ENCODE results near the gene DRAP1.

DRAP1 gene

DNA sequence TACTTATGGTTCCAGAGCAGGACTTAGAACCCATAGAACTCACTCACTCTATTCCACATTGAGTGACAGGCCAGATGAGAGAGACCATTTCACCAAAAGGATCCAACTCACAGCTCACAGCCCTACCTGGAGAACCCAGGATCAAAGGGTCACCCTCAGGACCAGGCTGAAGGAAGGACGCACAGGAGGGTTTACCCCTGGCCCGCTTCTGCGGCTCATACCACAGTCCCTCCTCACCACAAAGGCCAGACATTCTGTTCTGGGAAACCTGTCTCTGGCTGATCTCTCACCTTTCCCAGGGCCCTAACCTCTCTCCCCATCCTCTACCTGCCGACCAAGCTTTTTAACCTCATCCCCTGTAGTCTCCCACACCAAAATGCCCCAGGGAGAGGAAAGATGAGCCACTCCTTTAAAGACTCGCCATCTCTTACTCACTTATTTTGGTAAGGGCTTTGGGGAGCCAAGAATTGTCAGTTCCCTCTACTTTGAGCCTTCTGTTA, 23.7 kb upstream of the DRAP1 start:
- Histone ChIP-seq H3K27me3 (ENCODE audit: insufficient read depth, insufficient read length) (peaks cover 19% of the 10 kb centered on the region), H3K4me1 (ENCODE audit: insufficient read depth, insufficient read length) (peaks cover 11% of the 10 kb centered on the region), H3K4me3 (ENCODE audit: insufficient read length, low read depth) (no peak overlapping the region), H3K9ac (ENCODE audit: insufficient read length, low read depth) (no peak overlapping the region), H3K9me3 (ENCODE audit: insufficient read depth, low read length) (no peaks in the 10 kb centered on the region), H3K36me3 (ENCODE audit: insufficient read depth, insufficient read length, low read length) (peaks cover 66% of the 10 kb centered on the region)
- TF ChIP-seq ZNF274 (IDR thresholded peaks at IDR 0.05; ENCODE audit: low read depth, low read length) (no peak), SUZ12 (IDR thresholded peaks at IDR 0.05; ENCODE audit: extremely low read depth, insufficient read depth, insufficient read length) (no peak), YY1 (IDR thresholded peaks at IDR 0.05; ENCODE audit: insufficient read depth, insufficient read length) (no peak)
- DNase-seq (ENCODE audit: low read depth, low spot score) = no peak

DNA sequence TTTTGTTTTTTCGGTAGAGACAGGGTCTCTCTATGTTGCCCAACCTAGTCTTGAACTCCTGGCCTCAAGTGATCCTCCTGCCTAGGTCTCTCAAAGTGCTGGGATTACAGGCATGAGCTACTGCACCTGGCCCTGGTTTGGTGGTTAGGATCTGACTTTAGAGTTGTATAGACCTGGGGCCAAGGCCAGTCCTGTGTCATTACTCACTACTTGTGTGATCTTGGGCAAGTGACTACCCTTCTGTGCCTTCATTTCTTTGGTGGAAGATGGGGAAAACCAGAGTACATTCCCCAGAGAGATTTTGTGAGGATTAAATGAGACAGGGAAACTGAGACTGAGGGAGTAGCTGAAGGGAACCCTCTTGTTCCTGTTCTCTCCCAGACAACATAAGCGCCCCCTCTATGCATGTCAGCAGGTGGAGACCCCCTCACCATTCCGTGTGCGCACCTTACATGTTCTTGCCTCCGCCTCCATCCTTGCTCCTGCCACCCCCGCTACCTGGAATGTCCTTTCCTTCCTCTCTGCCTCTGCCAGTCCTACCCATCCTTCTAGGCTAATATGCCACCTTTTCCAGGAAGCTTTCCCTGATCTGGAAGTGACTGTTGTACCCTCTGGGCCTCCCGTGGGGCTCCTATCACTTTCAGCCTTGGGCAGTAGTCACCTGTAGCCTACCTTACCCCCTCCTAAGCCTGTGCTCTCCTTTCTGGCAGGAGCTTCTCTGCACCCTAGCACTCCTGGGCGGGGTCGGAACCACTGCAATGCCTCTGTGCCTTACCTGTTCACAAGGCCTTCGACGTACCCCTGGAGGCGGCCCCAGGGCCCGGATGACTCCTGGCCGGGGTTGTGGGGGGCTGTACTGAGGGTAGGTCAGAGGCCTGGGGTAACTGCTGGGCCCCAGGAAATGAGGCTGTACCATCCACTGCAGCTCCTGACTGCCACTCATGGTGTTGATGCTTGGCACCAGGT, 22.9 kb upstream of the DRAP1 start:
- no peaks in the 10 kb centered on the region for H3K9me3 ChIP-seq (ENCODE audit: insufficient read depth, low read length)
- H3K36me3 ChIP-seq (ENCODE audit: insufficient read depth, insufficient read length, low read length) = peaks cover 65% of the 10 kb centered on the region
- peaks cover 26% of the 10 kb centered on the region for H3K27me3 ChIP-seq (ENCODE audit: insufficient read depth, insufficient read length)
- H3K9ac ChIP-seq (ENCODE audit: insufficient read length, low read depth) = no peak overlapping the region
- H3K4me3 ChIP-seq (ENCODE audit: insufficient read length, low read depth) = no peak overlapping the region
- peaks cover 11% of the 10 kb centered on the region for H3K4me1 ChIP-seq (ENCODE audit: insufficient read depth, insufficient read length)
- no peak for TF ChIP-seq YY1 (IDR thresholded peaks at IDR 0.05; ENCODE audit: insufficient read depth, insufficient read length)
- no peak for TF ChIP-seq ZNF274 (IDR thresholded peaks at IDR 0.05; ENCODE audit: low read depth, low read length)
- TF ChIP-seq SUZ12 (IDR thresholded peaks at IDR 0.05; ENCODE audit: extremely low read depth, insufficient read depth, insufficient read length) = no peak
- DNase-seq (ENCODE audit: low read depth, low spot score) = no peak

DNA sequence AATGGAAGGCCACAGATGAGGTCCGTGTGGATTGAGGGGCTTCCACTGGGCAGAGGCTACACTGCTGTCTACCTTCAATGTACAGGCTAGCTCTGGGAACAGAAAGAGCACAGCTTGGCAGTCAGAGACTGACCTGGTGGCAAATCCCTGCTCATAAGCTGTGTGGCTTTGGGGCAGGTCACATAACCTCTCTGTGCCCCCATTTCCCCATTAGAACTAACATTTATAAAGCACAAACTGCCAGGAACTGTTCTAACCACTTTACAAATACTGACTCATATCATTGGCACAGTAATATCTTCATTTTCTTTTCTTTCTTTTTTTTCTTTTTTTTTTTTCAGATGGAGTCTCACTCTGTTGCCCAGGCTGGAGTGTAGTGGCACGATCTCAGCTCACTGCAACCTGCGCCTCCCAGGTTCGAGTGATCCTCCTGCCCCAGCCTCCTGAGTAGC, 22.2 kb upstream of the DRAP1 start:
- Histone ChIP-seq H3K4me3 (ENCODE audit: insufficient read length, low read depth) (no peak overlapping the region), H3K4me1 (ENCODE audit: insufficient read depth, insufficient read length) (peaks cover 11% of the 10 kb centered on the region), H3K36me3 (ENCODE audit: insufficient read depth, insufficient read length, low read length) (peaks cover 58% of the 10 kb centered on the region), H3K27me3 (ENCODE audit: insufficient read depth, insufficient read length) (peaks cover 32% of the 10 kb centered on the region), H3K9me3 (ENCODE audit: insufficient read depth, low read length) (no peaks in the 10 kb centered on the region), H3K9ac (ENCODE audit: insufficient read length, low read depth) (no peak overlapping the region)
- no peak for TF ChIP-seq YY1 (IDR thresholded peaks at IDR 0.05; ENCODE audit: insufficient read depth, insufficient read length)
- no peak for TF ChIP-seq SUZ12 (IDR thresholded peaks at IDR 0.05; ENCODE audit: extremely low read depth, insufficient read depth, insufficient read length)
- TF ChIP-seq ZNF274 (IDR thresholded peaks at IDR 0.05; ENCODE audit: low read depth, low read length) = no peak
- no peak for DNase-seq (ENCODE audit: low read depth, low spot score)

DNA sequence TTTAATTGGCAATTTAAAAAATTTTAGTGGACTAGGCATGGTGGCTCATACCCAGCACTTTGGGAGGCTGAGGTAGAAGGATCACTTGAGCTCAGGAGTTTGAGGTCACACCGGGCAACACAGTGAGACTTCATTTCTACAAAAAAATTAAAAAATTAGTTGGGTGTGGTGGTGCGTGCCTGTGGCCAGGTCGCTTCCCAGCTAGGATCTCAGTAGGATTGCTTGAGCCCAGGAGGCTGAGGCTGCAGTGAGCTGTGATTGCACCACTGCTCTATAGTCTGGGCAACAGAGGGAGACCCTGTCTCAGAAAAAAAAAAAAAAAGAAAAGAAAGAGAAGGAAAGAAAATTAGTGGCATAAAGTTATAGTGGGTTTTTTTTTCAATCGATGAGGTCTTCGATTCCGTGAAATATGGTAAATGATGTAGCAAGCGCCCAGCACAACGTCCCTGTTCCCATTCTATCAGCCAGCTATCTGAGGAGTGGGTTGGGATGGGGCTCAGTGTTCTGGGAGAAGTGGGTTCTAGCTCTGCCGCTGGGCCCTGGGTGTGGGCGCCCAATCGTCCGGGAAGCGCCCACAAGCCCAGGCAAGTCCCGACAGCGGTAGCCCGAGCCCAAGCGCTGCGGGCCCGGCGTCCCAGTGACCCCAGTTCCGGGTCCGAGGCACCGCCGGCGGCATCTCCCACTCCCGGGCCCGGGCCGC, 20.4 kb upstream of the DRAP1 start:
- no peaks in the 10 kb centered on the region for H3K9me3 ChIP-seq (ENCODE audit: insufficient read depth, low read length)
- peaks cover 35% of the 10 kb centered on the region for H3K27me3 ChIP-seq (ENCODE audit: insufficient read depth, insufficient read length)
- H3K9ac ChIP-seq (ENCODE audit: insufficient read length, low read depth) = peak overlapping the region; percentile 93
- no peak for DNase-seq (ENCODE audit: low read depth, low spot score)
- H3K4me3 ChIP-seq (ENCODE audit: insufficient read length, low read depth) = peak overlapping the region; percentile 88
- peaks cover 41% of the 10 kb centered on the region for H3K36me3 ChIP-seq (ENCODE audit: insufficient read depth, insufficient read length, low read length)
- peaks cover 8% of the 10 kb centered on the region for H3K4me1 ChIP-seq (ENCODE audit: insufficient read depth, insufficient read length)
- TF ChIP-seq YY1 (IDR thresholded peaks at IDR 0.05; ENCODE audit: insufficient read depth, insufficient read length) (no peak), SUZ12 (IDR thresholded peaks at IDR 0.05; ENCODE audit: extremely low read depth, insufficient read depth, insufficient read length) (no peak), ZNF274 (IDR thresholded peaks at IDR 0.05; ENCODE audit: low read depth, low read length) (no peak)

DNA sequence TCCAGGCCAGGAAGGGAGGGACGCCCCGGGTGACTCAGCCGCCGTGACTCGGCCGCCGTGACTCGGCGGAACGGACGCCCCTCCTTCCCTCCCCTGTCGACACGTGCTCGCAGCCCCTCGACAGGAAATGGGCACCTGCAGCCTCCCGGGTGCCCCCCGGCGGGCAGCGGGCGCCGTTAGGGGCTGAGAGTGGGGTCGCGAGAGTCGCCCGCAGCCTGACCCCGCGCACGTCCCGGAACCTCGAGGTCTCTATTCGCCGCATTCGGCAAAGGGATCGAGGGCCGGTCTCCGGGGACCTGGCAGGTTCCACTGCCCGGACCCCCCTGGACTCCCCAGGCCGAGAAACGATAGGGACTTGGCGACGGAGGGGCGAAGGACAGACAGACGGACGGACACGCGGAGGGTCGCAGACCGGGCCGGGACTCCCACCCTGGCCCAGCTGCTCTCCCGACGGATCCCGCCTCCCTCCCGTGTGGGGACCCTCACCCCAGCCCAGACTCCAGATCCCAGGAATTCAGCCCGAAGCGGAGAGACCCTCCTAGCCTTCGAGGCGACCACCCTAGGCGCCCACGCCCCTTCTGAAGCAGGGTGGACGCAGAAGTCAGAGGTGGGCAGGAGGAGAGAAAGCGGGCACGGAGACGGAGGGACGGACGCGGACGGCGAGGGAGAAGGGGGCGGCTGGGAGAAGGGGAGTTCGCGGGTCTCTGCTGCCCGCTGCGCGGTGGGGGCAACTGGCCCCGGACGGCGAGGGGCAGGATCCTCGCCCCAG, 19.7 kb upstream of the DRAP1 start:
- peaks cover 5% of the 10 kb centered on the region for H3K4me1 ChIP-seq (ENCODE audit: insufficient read depth, insufficient read length)
- no peak for DNase-seq (ENCODE audit: low read depth, low spot score)
- no peak for TF ChIP-seq YY1 (IDR thresholded peaks at IDR 0.05; ENCODE audit: insufficient read depth, insufficient read length)

DNA sequence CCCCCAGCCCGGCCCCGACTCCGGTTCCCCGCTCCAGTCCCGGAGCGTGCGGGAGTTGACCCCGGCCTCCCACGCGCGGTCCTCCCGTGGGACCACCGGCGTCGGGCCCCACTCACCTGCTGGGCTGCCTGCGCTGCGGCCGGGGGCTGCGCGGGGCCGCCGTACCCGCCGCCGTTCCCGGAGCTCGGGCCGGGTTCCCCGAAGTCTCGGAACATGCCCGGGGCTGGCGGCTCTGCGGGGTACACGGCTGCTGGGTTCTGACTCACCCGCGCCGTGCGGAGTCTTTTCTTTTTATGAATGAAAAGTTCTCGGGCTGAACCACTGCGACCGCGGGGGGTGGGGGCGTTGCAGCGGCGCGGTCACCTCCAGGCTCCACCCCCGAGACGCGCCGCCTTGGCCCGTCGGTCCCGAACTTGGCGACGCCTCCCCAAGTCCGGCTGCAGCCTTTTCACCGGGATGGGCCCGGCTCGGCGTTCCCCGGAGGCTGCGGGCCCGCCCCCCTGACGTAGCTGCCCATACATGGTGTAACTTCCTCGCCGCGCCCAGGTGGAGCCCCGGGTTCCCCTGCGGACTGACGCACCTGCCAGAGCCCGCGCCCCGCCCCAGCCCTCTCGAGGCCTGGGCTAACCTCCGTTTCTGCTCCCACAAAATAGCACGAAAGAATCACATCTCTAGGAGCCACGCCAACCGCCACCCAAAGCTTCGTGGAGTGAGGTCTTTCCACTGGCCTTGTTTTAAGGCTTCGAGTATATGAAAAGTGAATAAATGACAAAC, 18.9 kb upstream of the DRAP1 start, which contains the start of gene FOSL1:
Gene FOSL1, minus strand, starts transcription at position 264 of the 774 bp plus-strand sequence. Its CDS starts 49 bp downstream, at position 215.
- Histone ChIP-seq H3K9me3 (ENCODE audit: insufficient read depth, low read length) (no peaks in the 10 kb centered on the region), H3K9ac (ENCODE audit: insufficient read length, low read depth) (peak within 1 kb of the TSS; percentile 93), H3K4me1 (ENCODE audit: insufficient read depth, insufficient read length) (peaks cover 5% of the 10 kb centered on the region), H3K27me3 (ENCODE audit: insufficient read depth, insufficient read length) (peaks cover 35% of the 10 kb centered on the region), H3K36me3 (ENCODE audit: insufficient read depth, insufficient read length, low read length) (peaks cover 30% of the 10 kb centered on the region), H3K4me3 (ENCODE audit: insufficient read length, low read depth) (peak within 1 kb of the TSS; percentile 88)
- TF ChIP-seq ZNF274 (IDR thresholded peaks at IDR 0.05; ENCODE audit: low read depth, low read length) = no peak
- no peak for TF ChIP-seq SUZ12 (IDR thresholded peaks at IDR 0.05; ENCODE audit: extremely low read depth, insufficient read depth, insufficient read length)
- no peak for TF ChIP-seq YY1 (IDR thresholded peaks at IDR 0.05; ENCODE audit: insufficient read depth, insufficient read length)
- peak; percentile 84 for DNase-seq (ENCODE audit: low read depth, low spot score)

More for the DNA sequence above, 19.7 kb upstream of the DRAP1 start:
- Histone ChIP-seq H3K4me3 (ENCODE audit: insufficient read length, low read depth) (peak overlapping the region; percentile 88), H3K27me3 (ENCODE audit: insufficient read depth, insufficient read length) (peaks cover 35% of the 10 kb centered on the region), H3K9ac (ENCODE audit: insufficient read length, low read depth) (peak overlapping the region; percentile 93), H3K36me3 (ENCODE audit: insufficient read depth, insufficient read length, low read length) (peaks cover 34% of the 10 kb centered on the region), H3K9me3 (ENCODE audit: insufficient read depth, low read length) (no peaks in the 10 kb centered on the region)
